GM19328 (cell line): Measurements from ENCODE around the gene PARP9.
A peak's percentile ranks its signal among the peaks of the same experiment; 100 is the strongest.
"Not testable (repeated sequence)": the region's sequence is repeated elsewhere in the genome, so short reads cannot be mapped to it uniquely, and the experiment has no call there.

Experiments
- ATAC-seq: cut with Tn5 transposase; IDR thresholded peaks from one replicate; pipeline ENCODE4 v1.9.1; 2021; ENCODE audit warnings: mild to moderate bottlenecking, moderate library complexity; ENCODE audit not compliant: unreplicated experiment

PARP9 gene

DNA sequence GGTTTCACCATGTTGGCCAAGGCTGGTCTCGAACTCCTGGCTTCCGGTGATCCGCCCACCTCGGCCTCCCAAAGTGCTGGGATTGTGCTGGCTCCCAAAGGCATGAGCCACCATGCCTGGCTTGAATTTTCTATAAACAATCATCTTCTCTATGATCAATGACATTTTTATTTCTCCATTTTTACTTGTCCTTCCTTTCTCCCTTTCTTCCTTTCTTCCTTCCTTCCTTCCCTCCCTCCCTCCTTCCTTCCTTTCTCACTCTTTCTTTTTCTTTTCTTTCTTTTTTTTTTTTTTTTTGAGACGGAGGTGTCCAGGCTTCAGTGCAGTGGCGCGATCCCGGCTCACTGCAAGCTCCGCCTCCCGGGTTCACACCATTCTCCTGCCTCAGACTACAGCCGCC is 40.8 kb downstream of the PARP9 start:
- no peak for ATAC-seq

DNA sequence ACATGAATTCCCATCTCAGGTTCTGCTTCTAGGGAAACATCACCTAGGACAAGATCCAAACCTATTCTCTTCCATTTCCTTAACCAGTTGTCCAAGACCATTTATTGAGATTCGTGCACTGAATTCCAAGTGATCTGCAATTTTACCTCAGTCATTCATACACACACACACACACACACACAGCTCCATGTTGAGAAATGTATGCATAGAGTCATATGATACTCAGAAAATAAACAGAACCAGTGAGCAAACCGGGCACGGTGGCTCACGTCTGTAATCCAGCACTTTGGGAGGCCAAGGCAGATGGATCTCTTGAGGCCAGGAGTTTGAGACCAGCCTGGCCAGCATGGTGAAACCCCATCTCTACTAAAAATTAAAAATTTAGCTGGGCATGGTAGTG is 43.2 kb downstream of the PARP9 start:
- no peak for ATAC-seq

DNA sequence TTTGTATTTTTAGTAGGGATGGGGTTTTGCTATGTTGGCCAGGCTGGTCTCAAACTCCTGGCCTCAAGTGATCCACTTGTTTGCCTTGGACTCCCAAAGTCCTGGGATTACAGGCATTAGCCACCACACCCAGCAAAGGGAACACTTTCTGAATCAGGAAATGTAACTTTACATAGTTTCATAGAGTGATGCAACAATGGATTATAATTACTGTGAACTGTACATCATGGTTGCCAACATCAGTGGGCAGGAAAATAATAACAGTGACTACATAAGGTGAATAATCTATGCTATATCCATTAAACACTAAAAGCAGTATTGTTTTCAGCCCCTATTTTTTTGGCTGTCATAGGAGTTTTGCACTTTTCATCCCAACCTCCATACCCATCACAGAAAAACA is 44.4 kb downstream of the PARP9 start:
- no peak for ATAC-seq

DNA sequence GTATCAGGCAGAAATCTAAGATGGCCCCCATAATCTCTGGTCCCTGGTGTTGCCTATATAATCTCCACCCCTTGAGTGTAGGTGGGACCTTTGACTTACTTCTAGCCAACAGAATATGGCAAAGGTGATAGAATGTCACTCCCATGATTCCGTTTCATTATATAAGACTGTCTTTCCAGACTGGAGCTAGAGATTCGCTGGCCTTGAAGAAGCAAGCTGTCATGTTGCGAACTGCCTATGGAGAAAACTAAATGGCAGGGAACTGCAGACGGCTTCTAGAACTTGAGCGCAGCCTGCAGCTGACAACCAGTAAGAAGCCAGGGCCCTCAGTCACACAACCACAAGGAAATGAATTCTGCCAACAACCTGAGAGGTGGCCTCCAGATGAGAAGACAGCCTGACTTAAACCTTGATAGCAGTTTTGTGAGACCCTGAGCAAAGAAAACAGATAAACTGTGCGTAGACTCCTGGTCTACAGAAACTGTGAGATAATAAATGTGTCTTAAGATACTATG is 47.2 kb downstream of the PARP9 start:
- no peak for ATAC-seq

DNA sequence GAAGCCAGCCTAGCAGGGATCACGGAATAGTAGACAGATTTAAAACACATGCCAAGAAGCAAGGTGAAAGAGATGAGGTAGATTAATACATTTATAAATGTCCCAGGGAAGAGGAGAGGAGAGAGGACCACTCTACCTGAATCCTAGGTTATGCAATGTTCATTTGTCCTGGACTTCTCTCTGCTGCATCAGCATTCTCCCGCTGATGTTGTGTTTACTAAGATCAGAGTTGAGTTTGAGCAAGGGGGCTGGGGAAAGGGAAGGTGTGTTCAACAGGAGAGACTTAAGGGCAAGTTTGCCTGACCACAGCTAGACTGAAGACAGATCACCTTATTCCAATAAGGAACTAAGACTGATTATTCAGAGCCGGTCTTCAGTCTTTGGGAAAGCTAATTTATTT is 48.2 kb downstream of the PARP9 start:
- ATAC-seq: no peak

DNA sequence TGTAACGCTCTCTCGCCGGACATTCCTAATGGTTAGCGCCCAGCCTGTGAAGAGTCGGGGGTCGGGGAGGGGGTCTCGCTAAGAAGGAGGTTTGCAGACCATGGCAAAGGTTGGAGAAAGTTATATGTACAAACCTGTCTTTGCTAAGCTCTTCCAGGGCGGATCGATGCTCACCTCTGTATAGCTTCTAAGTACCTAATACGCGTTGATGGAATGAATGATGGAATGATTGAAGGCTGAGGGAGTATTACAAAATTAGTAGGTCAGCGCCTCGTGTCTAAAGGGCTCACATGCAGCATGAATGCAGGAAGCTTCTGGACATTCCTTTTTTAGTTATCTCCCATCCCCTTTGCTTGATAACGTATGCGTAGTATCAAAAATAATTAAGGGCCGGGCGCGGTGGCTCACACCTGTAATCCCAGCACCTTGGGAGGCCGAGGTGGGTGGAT is 49.1 kb downstream of the PARP9 start:
- no peak for ATAC-seq

DNA sequence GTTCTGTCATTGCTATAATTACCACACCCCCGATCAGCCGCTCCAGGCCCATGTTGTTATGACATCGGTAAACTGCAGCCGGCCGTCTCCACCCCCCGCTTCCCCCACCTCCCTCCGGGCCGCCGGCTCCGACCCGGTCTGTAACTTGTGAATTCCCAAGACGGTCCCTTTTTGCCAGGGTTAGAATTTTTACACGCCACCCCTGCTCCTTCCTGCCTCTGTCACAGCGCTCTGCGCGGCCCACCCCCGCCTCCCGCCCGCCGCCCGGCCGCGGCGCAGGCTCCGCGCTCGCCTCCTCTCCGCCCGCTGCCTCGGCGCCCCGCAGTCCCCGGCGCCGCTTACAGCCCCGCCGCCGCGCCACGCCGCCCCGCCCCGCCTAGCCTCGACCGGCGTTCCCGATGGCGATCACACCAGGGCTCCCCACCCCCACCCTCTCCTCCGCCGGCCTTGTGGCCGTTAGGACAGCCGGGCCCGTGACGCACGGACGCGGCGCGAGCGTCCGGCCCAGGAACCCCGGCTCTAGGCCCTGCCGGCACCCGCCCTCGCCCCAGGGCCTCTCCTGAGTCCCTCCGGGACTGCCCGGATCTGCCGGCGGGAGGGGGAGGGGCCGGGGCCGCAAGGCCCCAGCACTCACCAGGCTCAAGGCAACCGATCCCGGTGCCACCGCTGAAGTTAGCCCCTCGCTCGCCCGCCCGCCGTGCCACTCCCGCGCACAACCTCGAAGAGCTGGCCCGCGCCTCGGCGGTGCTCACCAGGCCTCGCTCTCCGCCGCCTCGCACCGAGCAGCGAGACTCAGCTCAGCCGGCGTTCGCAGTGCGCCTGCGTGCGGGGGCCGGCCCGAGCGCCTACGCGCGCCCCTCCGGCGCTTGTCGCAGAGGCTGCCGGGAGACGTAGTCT is 49.7 kb downstream of the PARP9 start, which contains the start of gene KPNA1:
Gene KPNA1 (minus strand): TSS at position 817 of the 897 bp plus-strand sequence. CDS start 18,374 bp downstream, outside the sequence.
- peak; percentile 85 for ATAC-seq

DNA sequence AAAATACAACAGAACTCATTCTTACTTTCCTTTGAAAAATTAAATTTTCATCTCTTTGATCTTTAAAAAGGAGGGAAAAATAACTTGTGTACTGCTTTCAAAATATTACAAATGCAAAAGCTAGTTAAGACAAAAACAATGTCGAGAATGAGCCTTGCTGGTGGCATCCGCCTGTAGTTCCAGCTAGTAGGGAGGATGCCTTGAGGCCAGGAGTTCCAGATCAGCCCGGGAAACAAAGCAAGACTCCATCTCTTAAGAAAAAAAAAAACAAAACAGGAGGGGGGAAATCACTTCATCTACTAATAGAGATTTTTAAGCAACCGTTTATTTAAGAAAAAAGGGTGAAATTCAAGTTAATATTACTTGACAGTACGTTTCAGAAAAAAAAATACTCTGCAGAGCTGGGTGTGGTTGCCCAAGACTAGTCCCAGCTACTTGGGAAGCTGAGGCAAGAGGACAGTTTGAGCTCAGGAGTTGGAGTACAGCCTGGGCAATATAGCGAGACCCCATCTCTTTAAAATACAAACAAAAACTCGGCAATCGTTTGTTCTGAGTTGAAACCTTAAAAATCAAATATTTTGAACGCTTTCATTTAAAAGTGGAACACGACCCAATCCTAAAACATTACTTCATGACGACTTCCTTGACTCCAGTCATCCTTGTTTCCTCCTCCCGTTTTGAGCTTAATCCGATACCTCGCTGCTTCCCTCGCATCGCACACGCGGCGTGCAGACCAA is 50.5 kb downstream of the PARP9 start:
- ATAC-seq: no peak

DNA sequence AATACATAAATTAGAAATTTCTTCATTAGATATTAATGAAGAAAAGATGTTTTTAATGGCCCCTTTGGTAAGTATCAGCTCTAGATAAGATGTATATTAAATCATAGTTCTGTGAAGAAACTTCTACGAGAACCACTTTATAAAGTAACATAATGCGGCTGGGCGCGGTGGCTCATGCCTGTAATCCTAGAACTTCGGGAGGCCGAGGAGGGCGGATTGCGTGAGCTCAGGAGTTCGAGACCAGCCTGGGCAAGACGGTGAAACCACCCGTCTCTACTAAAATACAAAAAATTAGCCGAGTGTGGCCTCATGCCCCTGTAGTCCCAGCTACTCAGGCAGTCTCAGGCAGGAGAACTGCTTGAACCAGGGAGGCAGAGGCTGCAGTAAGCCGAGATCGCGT is 51.8 kb downstream of the PARP9 start:
- ATAC-seq: no peak

DNA sequence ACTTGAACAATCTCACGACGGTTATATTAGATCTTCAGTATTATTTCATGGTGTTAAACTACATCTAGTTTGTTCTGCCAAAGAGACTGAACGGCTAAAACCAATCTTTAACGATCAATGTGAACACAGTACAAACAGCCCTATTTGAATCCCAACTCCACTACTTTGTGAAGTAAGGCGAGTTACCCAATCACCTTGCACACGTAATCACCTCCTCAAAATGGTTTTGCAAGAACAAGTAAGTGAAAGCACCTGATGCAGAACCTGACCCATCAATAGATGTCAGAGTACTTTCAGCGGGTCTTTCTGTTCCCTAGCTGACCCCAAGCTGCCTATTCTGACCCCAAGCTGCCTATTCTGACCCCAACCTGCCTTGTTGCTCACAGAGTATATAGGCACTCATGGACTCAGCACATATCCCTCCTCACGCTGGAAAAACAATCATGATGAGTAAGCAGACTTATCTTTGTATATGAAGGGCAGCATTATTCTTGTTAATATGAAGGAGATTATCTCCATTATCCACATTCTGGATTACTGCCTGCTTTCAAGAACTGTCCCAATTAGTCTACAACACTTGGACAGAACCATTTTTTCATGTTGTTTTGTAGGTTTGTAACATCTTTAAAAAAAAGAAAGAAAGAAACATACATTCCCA is 53.1 kb downstream of the PARP9 start:
- no peak for ATAC-seq

DNA sequence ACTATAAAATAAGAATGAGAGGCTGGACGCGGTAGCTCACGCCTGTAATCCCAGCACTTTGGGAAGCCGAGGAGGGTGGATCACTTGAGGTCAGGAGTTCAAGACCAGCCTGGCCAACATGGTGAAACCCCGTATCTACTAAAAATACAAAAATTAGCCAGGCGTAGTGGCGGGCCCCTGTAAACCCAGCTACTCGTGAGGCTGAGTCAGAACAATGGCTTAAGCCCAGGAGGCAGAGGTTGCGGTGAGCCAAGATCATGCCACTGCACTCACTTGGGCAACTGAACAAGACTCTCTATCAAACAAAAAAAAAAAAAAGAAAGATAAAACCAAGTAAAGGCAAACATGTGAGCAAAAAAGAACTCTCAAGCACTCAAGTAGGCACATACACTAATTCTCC is 55.2 kb downstream of the PARP9 start:
- not testable (repeated sequence) for ATAC-seq

DNA sequence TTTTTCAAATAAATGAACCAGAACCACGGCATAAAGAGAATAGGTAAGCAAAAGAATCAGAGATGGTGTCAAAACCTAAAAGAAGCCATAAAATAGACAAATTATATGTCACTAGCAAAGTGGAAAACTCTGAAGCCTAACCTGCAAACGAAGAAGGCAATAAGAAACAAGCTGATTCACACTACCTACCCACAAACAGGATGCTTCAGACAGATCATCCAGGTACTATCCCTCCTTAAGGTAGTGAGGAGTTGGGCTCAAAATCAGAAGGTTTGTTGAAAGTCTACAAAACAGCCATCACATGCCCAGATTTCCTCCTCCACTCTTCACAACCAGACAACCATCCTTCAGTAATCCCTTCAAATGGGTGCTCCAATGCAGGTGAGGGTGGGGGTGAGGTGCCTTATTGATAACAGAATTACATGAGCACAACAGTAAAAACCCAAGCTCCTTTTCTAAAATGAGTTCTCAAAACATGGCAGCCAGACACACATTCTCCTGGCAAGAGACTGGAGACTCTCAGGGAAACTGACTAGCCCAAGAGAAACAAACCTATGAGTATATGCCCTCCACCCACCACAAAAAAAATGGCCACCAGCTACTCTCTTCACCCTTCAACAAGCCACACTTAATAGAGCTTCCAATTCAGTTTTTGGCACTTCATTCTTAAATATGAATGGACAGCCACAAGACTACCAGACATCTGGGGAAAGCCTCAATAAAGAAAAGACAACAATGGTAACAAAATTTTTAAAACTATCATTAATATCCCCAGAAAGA is 55.8 kb downstream of the PARP9 start:
- no peak for ATAC-seq

DNA sequence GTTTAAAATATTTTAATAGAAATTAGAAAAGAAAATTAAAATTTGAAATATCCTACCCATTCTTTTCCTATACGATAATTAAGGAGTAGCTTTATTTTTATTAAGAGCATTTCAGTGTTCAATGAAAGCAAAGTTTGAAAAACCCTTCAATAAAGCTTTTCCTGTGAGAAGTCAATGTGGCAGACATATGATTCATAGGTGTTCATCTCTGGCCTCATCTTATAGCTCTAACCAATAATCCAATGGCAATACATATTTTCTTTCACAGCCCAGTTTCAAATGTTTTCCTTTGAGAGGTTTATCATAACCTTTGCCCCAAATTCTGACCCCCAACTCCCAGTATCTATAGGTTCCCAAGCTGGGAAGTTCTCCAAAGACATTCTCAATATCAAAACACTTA is 57.6 kb downstream of the PARP9 start:
- no peak for ATAC-seq

DNA sequence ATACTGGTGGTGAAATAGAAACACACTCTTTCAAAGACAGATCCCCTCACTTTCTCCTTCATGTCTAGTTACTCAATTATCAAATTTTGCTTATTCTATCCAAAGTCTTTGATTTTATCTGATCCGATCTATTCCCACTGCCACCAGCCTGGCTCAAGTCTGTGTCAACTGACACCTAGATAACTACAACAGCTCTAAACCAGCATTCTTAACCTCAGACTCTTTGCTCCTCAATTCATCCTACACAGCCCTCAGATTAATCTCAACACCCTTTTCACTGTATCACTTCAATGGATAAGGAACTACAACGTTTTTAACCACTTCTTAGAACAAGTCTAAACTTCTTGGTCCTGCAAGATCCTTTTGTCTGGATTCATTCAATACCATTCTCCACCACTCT is 58.4 kb downstream of the PARP9 start:
- no peak for ATAC-seq

DNA sequence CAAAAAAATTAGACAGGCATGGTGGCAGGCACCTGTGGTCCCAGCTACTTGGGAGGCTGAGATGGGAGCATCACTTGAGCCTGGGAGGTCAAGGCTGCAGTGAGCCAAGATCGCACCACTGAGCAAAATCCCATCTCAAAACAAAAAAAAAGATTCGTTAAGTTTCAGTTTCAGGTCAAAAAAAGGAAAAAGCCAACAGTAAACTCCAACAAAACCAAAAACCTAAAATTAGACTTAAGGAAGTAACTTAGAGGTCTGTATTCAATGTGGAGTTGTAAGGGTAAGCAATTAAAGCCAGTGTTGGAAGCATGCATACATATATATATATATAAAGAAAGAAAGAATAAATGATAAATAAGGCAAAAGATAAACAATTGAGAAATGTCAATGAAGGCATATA is 61.2 kb downstream of the PARP9 start:
- ATAC-seq: no peak

DNA sequence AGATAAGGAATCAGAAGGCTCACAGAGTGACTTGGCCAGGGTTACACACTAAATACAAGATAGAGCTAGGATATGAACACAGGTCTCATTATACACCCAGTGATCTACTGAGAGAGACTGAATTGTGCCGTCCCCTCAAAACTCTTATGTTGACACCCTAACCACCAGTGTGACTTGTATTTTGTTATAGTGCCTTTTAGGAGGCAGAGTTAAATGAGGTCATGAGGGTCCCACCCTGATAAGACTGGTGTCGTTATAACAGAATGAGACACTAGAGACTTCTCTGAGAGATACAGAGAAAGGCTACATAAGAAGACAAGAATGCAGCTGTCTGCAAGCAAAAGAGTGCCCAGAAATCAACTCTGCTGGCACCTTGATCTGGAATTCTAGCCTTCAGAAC is 62.0 kb downstream of the PARP9 start:
- no peak for ATAC-seq

DNA sequence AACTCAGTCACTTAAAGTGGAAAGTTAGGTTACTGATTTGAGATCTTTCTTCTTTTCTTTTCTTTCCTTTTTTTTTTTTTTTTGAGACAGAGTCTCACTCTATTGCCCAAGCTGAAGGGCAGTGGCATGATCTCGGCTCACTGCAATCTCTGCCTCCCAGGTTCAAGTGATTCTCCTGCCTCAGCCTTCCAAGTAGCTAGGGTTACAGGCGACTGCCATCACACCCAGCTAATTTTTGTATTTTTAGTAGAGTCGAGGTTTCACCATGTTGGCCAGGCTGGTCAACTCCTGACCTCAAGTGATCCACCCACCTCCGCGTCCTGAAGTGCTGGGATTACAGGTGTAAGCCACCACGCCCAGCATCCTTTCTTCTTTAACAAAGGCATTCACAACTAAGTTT is 63.1 kb downstream of the PARP9 start:
- not testable (repeated sequence) for ATAC-seq

DNA sequence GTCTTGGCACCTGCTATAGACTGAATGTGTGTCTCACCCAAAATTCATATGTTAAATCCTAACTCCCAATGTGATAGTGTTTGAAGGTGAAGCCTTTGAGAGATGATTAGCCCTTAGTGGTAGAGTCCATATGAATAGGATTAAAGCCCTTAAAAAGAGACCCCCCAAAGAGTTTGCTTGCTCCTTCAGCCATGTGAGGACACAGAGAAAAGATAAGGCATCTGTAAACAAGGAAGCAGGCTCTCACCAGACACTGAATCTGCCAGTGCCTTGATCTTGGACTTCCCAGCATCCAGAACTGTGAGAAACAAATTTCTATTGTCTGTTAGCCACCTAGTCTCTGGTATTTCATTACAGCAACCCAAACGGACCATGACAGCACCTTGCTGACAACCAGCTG is 65.9 kb downstream of the PARP9 start:
- no peak for ATAC-seq

DNA sequence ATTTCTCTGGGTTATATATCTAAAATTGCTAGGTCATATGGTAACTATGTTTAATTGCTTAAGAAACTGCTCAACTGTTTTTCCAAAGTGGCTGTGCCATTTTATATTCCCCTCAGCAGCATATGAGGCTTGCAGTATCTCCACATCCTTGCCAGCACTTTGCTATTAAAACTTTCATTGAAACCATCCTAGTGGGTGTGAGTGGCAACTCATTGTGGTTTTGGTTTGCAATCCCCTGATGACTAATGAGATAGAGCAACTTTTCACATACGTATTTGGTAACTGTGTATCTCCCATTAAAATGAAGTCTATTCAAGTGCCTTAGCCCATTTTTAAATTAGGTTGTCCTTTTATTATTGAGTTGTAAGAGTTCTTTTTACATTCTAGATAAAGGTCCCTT is 66.7 kb downstream of the PARP9 start:
- no peak for ATAC-seq

DNA sequence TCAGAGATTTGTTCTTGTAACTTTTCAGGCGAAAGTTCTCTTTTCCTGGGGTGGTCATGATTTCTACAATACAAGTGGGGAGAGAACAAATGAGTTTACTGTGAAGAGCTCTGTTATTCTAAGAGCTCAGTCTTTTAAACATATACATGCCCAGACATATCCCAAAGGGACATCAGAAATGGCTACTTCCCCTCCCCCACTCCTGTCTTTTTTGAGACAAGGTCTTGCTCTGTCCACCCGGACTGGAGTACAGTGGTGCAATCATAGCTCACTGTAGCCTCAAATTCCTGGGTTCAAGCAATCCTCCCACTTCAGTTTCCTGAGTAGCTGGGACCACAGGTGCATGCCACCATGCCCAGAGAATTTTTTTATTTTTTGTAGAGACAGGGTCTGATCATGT is 67.6 kb downstream of the PARP9 start:
- no peak for ATAC-seq

DNA sequence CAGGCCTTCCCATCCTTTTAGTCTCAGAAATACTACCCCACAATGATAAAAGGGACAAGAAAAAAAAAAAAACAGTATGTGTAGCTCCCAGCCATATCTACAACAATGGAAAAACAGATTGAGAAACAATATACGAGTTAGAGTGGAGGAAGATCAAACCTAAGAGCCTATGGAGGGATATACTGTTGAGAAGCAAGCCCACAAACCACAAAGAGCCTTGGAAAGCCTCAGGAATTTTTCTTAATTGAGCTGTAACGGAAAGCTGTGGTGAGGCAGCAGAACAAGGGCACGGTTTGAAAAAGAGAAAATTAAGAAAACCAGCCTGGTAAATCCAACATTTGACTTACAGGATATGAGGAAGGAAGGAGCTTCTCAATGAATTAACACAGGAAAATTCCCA is 70.8 kb downstream of the PARP9 start:
- no peak for ATAC-seq
